Neural cell (in vitro differentiated cells): ENCODE data around the gene OPRD1. TPM values are rescaled to one million over a fixed set of nuclear protein-coding genes. Genes with fewer than 3 reads are reported as not detected.
"Not testable (repeated sequence)": the region's sequence is repeated elsewhere in the genome, so short reads cannot be mapped to it uniquely, and the experiment has no call there.

Source experiments
- H2AFZ ChIP-seq: fragments of 200-600, 300-800 bp; sonication (generic), shearing (Covaris generic); 2 replicates; pipeline ENCODE4 v1.6.0; 2014; ENCODE audit warnings: low read depth, mild to moderate bottlenecking, antibody characterized with exemption, low read length, moderate library complexity
- H3F3A ChIP-seq: fragments of 200-600 bp; shearing (Covaris generic); 2 replicates; pipeline ENCODE4 v1.6.1; 2016; ENCODE audit warnings: mild to moderate bottlenecking, moderate library complexity, mixed read lengths, antibody characterized with exemption, low read length; ENCODE audit not compliant: insufficient read depth, poor library complexity, severe bottlenecking
- H3K27ac ChIP-seq: fragments of 200-600, 300-800 bp; sonication (generic), shearing (Covaris generic); 2 replicates; pipeline ENCODE4 v1.5.1; 2014; ENCODE audit warnings: mild to moderate bottlenecking, low read length, moderate library complexity
- H3K27me3 ChIP-seq: fragments of 300-800, 200-600 bp; sonication (generic), shearing (Covaris generic); 2 replicates; pipeline ENCODE4 v1.6.0; 2014; ENCODE audit warnings: mild to moderate bottlenecking, low read depth, low read length, moderate library complexity; ENCODE audit not compliant: insufficient read depth
- H3K36me3 ChIP-seq: fragments of 300-800, 200-600 bp; sonication (generic), shearing (Covaris generic); 2 replicates; pipeline ENCODE4 v1.5.1; 2014; ENCODE audit warnings: mild to moderate bottlenecking, antibody characterized with exemption, low read length, moderate library complexity; ENCODE audit not compliant: insufficient read depth
- H3K4me2 ChIP-seq: fragments of 300-800, 200-600 bp; sonication (generic), shearing (Covaris generic); 2 replicates; pipeline ENCODE4 v1.6.0; 2014; ENCODE audit warnings: mild to moderate bottlenecking, low read length
- H3K4me3 ChIP-seq: fragments of 300-800, 200-600 bp; sonication (generic), shearing (Covaris generic); 2 replicates; pipeline ENCODE4 v1.5.1; 2014; ENCODE audit warnings: mild to moderate bottlenecking, low read length, moderate library complexity
- H3K79me2 ChIP-seq: fragments of 200-600 bp; shearing (Covaris generic); replicated peaks from 2 replicates; pipeline ENCODE4 v1.6.0; 2014; ENCODE audit warnings: mild to moderate bottlenecking, low read length, moderate library complexity; ENCODE audit not compliant: insufficient read depth
- H3K9ac ChIP-seq: fragments of 300-800, 200-600 bp; sonication (generic), shearing (Covaris generic); 2 replicates; pipeline ENCODE4 v1.6.1; 2016; ENCODE audit warnings: mild to moderate bottlenecking, low read length, mixed read lengths
- H3K9me2 ChIP-seq: fragments of 200-600 bp; shearing (Covaris generic); 2 replicates; pipeline ENCODE4 v1.6.1; 2016; ENCODE audit warnings: mild to moderate bottlenecking, low read length, mixed read lengths; ENCODE audit not compliant: insufficient read depth
- H3K9me3 ChIP-seq: fragments of 200-600, 300-800 bp; sonication (generic), shearing (Covaris generic); 2 replicates; pipeline ENCODE4 v1.6.1; 2016; ENCODE audit warnings: mild to moderate bottlenecking, mixed run types, low read length, moderate library complexity, mixed read lengths
- H4K20me1 ChIP-seq: fragments of 200-600 bp; shearing (Covaris generic); 2 replicates; pipeline ENCODE4 v1.6.1; 2016; ENCODE audit warnings: mild to moderate bottlenecking, mixed run types; ENCODE audit not compliant: insufficient read depth
- EP300 ChIP-seq: fragments of 450-650 bp; conservative IDR thresholded peaks from 2 replicates; pipeline ENCODE4 v1.6.1; 2014; ENCODE audit warnings: antibody characterized with exemption, mild to moderate bottlenecking, moderate library complexity; ENCODE audit not compliant: poor library complexity, severe bottlenecking
- EZH2 ChIP-seq: fragments of 200-600, 300-800 bp; shearing (Covaris generic), sonication (generic); IDR thresholded peaks from 2 replicates; pipeline ENCODE4 v1.6.1; 2014; ENCODE audit warnings: antibody characterized with exemption, low read length, borderline replicate concordance, mild to moderate bottlenecking; ENCODE audit not compliant: insufficient read depth, poor library complexity, severe bottlenecking
- MXI1 ChIP-seq: fragments of 450-650 bp; conservative IDR thresholded peaks from 2 replicates; pipeline ENCODE4 v1.6.1; 2014; ENCODE audit warnings: antibody characterized with exemption, mild to moderate bottlenecking; ENCODE audit not compliant: poor library complexity, severe bottlenecking
- POLR2AphosphoS5 ChIP-seq: IDR thresholded peaks from 2 replicates; pipeline ENCODE4 v1.6.1; 2012
- RAD21 ChIP-seq: fragments of 450-650 bp; conservative IDR thresholded peaks from 2 replicates; pipeline ENCODE4 v1.6.1; 2014; ENCODE audit warnings: antibody characterized with exemption, mild to moderate bottlenecking, moderate library complexity
- REST ChIP-seq: IDR thresholded peaks from 2 replicates; pipeline ENCODE4 v1.6.1; 2012; ENCODE audit warnings: borderline replicate concordance
- SMC3 ChIP-seq: fragments of 450-650 bp; conservative IDR thresholded peaks from 2 replicates; pipeline ENCODE4 v1.6.1; 2014; ENCODE audit warnings: antibody characterized with exemption, mild to moderate bottlenecking, moderate library complexity; ENCODE audit not compliant: poor library complexity
- TAF1 ChIP-seq: IDR thresholded peaks from 2 replicates; pipeline ENCODE4 v1.6.1; 2012; ENCODE audit warnings: low read depth
- polyA plus RNA-seq: library from polyadenylated mRNA; depleted of rRNA; stranded (reverse); fragments of >200 nt; gene quantifications from 2 replicates; pipeline ENCODE4 v1.2.3, GENCODE V29; 2014
- TF ChIP-seq, protein P1 (sequence below): fragments of 450-650 bp; IDR thresholded peaks from 2 replicates; pipeline ENCODE4 v1.5.1; 2014; ENCODE audit warnings: antibody characterized with exemption, mild to moderate bottlenecking, moderate library complexity; ENCODE audit not compliant: poor library complexity, severe bottlenecking

The OPRD1 gene
- polyA plus RNA-seq, 1 donor from 2014 or later, result 0.09 TPM

GRCh38 chr1:28845786-28846543 lies 34.0 kb downstream of the OPRD1 start:
- no peak overlapping the region for H3K9ac ChIP-seq
- no peaks in the 10 kb centered on the region for H3K9me2 ChIP-seq
- H3K4me2 ChIP-seq, result no peak overlapping the region
- no peaks in the 10 kb centered on the region for H3K9me3 ChIP-seq
- no peaks in the 10 kb centered on the region for H3F3A ChIP-seq
- H3K79me2 ChIP-seq, result no peaks in the 10 kb centered on the region
- TF ChIP-seq EZH2, result no peak
- TF ChIP-seq EP300, result no peak
- TF ChIP-seq, protein P1, sequence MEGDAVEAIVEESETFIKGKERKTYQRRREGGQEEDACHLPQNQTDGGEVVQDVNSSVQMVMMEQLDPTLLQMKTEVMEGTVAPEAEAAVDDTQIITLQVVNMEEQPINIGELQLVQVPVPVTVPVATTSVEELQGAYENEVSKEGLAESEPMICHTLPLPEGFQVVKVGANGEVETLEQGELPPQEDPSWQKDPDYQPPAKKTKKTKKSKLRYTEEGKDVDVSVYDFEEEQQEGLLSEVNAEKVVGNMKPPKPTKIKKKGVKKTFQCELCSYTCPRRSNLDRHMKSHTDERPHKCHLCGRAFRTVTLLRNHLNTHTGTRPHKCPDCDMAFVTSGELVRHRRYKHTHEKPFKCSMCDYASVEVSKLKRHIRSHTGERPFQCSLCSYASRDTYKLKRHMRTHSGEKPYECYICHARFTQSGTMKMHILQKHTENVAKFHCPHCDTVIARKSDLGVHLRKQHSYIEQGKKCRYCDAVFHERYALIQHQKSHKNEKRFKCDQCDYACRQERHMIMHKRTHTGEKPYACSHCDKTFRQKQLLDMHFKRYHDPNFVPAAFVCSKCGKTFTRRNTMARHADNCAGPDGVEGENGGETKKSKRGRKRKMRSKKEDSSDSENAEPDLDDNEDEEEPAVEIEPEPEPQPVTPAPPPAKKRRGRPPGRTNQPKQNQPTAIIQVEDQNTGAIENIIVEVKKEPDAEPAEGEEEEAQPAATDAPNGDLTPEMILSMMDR, result no peak
- no peak for TF ChIP-seq MXI1
- TF ChIP-seq POLR2AphosphoS5, result no peak
- H2AFZ ChIP-seq, result no peak overlapping the region
- no peaks in the 10 kb centered on the region for H3K27me3 ChIP-seq
- H3K4me3 ChIP-seq, result no peak overlapping the region
- H4K20me1 ChIP-seq, result no peaks in the 10 kb centered on the region
- H3K36me3 ChIP-seq, result no peaks in the 10 kb centered on the region
- H3K27ac ChIP-seq, result no peak overlapping the region

DNA sequence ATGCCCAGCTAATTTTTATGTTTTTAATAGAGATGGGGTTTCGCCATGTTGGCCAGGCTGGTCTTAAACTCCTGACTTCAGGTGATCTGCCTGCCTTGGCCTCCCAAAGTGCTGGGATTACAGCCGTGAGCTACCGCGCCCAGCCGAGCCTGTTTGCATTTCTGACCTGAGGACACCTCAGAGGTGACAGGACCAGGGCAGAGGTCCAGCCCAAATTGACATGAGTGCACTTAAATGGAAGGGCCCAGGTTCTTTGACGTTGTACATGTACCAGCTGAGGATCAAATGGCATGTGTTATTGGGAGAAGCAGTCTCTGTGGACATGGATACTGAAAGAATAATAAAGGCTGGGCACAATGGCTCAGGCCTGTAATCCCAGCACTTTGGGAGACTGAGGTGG lies 35.2 kb downstream of the OPRD1 start:
- H3K4me3 ChIP-seq, H3K9me2 ChIP-seq: not testable (repeated sequence)

DNA sequence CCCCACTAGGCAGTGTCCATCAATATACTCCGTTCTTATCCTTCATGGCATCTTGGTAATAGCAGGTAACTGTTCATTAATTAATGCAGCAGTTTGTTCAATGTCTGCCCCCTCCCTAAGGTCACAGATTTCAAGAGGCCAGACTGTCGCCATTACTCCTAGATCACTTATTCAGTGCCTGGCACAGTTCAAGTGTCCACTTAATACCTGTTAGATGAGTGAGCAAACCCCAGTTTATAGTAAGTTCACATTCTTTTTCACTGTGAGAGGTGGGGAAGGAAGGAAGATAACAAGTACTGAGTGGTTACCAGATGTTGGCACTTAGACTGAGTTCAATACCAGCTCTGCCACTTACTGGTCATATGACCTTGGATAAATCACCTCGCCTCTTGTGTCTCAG lies 36.4 kb downstream of the OPRD1 start:
- Histone ChIP-seq H3K9me3 (no peaks in the 10 kb centered on the region), H3K36me3 (no peaks in the 10 kb centered on the region), H3K79me2 (no peaks in the 10 kb centered on the region), H3K27ac (no peak overlapping the region), H3K9me2 (no peaks in the 10 kb centered on the region), H3K4me3 (no peak overlapping the region), H3K4me2 (no peak overlapping the region), H2AFZ (no peak overlapping the region), H4K20me1 (no peaks in the 10 kb centered on the region), H3F3A (no peaks in the 10 kb centered on the region), H3K27me3 (no peaks in the 10 kb centered on the region), H3K9ac (no peak overlapping the region)
- TF ChIP-seq POLR2AphosphoS5, result no peak

More for the DNA sequence above, 35.2 kb downstream of the OPRD1 start:
- not testable (repeated sequence) for H3F3A ChIP-seq, H3K9ac ChIP-seq, H3K4me2 ChIP-seq, H3K79me2 ChIP-seq, H2AFZ ChIP-seq, H4K20me1 ChIP-seq, H3K27ac ChIP-seq, H3K36me3 ChIP-seq, H3K9me3 ChIP-seq, H3K27me3 ChIP-seq

GRCh38 chr1:28853093-28853742 lies 41.2 kb downstream of the OPRD1 start:
- H3F3A ChIP-seq, result no peaks in the 10 kb centered on the region
- H3K79me2 ChIP-seq, result no peaks in the 10 kb centered on the region
- H3K36me3 ChIP-seq, result no peaks in the 10 kb centered on the region
- H2AFZ ChIP-seq, result no peak overlapping the region
- TF ChIP-seq EP300 (no peak), EZH2 (no peak), MXI1 (no peak), POLR2AphosphoS5 (no peak), REST (no peak), SMC3 (no peak), TAF1 (no peak), RAD21 (no peak)
- TF ChIP-seq, protein P1, result no peak
- H4K20me1 ChIP-seq, result no peaks in the 10 kb centered on the region
- H3K4me2 ChIP-seq, result no peak overlapping the region
- no peaks in the 10 kb centered on the region for H3K9me3 ChIP-seq
- H3K9ac ChIP-seq, result no peak overlapping the region
- no peak overlapping the region for H3K4me3 ChIP-seq
- no peaks in the 10 kb centered on the region for H3K9me2 ChIP-seq
- H3K27ac ChIP-seq, result no peak overlapping the region
- no peaks in the 10 kb centered on the region for H3K27me3 ChIP-seq
